Activated T-cell treated with anti-CD3 and anti-CD28 coated beads, Interleukin-2, amount 50 U/mL, for 24 hours (primary cell): Measurements from ENCODE around the gene RAP1GAP.
"Not testable (repeated sequence)": the region's sequence is repeated elsewhere in the genome, so short reads cannot be mapped to it uniquely, and the experiment has no call there.

Experiments
- DNase-seq: peaks from one replicate; pipeline ENCODE4 v3.0.0-alpha.2; 2020
- H3K27ac Mint-ChIP-seq: 2 replicates; pipeline ENCODE4 v1.8.0; 2020; ENCODE audit warnings: mild to moderate bottlenecking, mixed read lengths
- H3K27me3 Mint-ChIP-seq: 2 replicates; pipeline ENCODE4 v1.8.0; 2020; ENCODE audit warnings: mixed read lengths
- H3K36me3 Mint-ChIP-seq: 2 replicates; pipeline ENCODE4 v1.8.0; 2020; ENCODE audit warnings: low read depth, mixed read lengths
- H3K4me1 Mint-ChIP-seq: 2 replicates; pipeline ENCODE4 v1.8.0; 2020; ENCODE audit warnings: low read depth, mixed read lengths
- H3K4me3 Mint-ChIP-seq: 2 replicates; pipeline ENCODE4 v1.8.0; 2020; ENCODE audit warnings: mild to moderate bottlenecking, moderate library complexity, mixed read lengths
- H3K9me3 Mint-ChIP-seq: 2 replicates; pipeline ENCODE4 v1.8.0; 2020; ENCODE audit warnings: mixed read lengths

Gene RAP1GAP

GRCh38 chr1:21634806-21635535 lies 34.2 kb downstream of the RAP1GAP start:
- H3K27ac Mint-ChIP-seq: no peak overlapping the region
- no peaks in the 10 kb centered on the region for H3K36me3 Mint-ChIP-seq
- no peak overlapping the region for H3K4me3 Mint-ChIP-seq
- peaks cover 19% of the 10 kb centered on the region for H3K27me3 Mint-ChIP-seq
- peaks cover 7% of the 10 kb centered on the region for H3K4me1 Mint-ChIP-seq
- DNase-seq: no peak
- H3K9me3 Mint-ChIP-seq: no peaks in the 10 kb centered on the region

- Mint-ChIP-seq H3K4me3 (no peak overlapping the region), H3K9me3 (no peaks in the 10 kb centered on the region), H3K27ac (no peak overlapping the region), H3K36me3 (no peaks in the 10 kb centered on the region), H3K27me3 (peaks cover 23% of the 10 kb centered on the region), H3K4me1 (peaks cover 7% of the 10 kb centered on the region)
- no peak for DNase-seq
These were observed 35.0 kb downstream of the RAP1GAP start for GRCh38 chr1:21633992-21634805.

- no peaks in the 10 kb centered on the region for H3K4me1 Mint-ChIP-seq
- H3K9me3 Mint-ChIP-seq: no peaks in the 10 kb centered on the region
- peaks cover 23% of the 10 kb centered on the region for H3K27me3 Mint-ChIP-seq
- H3K4me3 Mint-ChIP-seq: no peak overlapping the region
- no peak overlapping the region for H3K27ac Mint-ChIP-seq
- no peaks in the 10 kb centered on the region for H3K36me3 Mint-ChIP-seq
- no peak for DNase-seq
These were observed 35.9 kb downstream of the RAP1GAP start for GRCh38 chr1:21633141-21633755.

DNA sequence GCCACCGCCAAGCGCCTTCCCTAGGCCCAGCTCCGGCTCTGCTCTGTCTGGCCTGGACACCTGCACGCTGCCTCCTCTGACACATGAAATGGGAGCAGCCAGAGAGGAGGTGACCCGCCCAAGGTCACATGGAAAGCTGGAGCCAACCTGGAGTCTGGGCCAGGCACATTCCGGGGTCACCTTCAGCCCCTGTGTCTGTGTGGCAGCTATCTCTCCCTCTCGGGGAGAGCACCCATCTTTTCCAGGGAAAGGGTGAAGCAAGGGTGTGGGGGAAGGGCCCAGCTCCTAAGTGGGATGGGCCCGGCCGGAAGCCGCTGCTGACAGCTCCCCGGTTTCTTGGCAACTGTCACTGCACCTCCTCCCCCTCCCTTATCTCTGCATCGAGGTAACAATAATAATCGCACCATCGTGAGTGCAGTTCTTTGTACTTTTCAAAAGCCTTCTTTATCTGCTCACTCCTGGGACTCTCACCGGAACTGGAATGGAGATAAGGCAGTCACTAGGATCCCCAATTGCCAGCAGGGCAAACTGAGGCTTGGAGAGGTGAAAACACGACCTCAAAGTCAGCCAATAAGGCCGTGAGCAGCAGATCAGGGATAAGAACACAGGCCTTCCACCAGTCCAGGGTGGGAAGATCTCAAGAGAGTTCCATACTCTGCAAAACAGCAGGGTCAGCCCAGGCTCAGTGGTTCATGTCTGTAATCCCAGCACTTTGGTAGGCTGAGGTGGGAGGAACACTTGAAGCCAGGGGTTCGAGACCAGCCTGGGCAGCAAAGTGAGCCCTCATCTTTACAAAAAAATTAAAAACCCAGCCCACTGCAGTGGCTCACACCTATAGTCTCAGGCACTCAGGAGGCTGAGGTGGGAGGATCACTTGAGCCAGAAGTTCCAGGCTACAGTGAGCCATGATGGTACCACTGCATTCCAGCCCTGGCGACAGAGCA lies 36.9 kb downstream of the RAP1GAP start:
- H3K9me3 Mint-ChIP-seq: no peaks in the 10 kb centered on the region
- DNase-seq: no peak
- peaks cover 23% of the 10 kb centered on the region for H3K27me3 Mint-ChIP-seq
- H3K27ac Mint-ChIP-seq: no peak overlapping the region
- no peak overlapping the region for H3K4me3 Mint-ChIP-seq
- no peaks in the 10 kb centered on the region for H3K4me1 Mint-ChIP-seq
- no peaks in the 10 kb centered on the region for H3K36me3 Mint-ChIP-seq

GRCh38 chr1:21631590-21631943 lies 37.6 kb downstream of the RAP1GAP start:
- not testable (repeated sequence) for H3K9me3 Mint-ChIP-seq, H3K27ac Mint-ChIP-seq, DNase-seq, H3K4me3 Mint-ChIP-seq, H3K4me1 Mint-ChIP-seq, H3K36me3 Mint-ChIP-seq
- H3K27me3 Mint-ChIP-seq: peaks cover 23% of the 10 kb centered on the region

GRCh38 chr1:21630571-21631343 lies 38.4 kb downstream of the RAP1GAP start:
- no peak for DNase-seq
- no peak overlapping the region for H3K27ac Mint-ChIP-seq

DNA sequence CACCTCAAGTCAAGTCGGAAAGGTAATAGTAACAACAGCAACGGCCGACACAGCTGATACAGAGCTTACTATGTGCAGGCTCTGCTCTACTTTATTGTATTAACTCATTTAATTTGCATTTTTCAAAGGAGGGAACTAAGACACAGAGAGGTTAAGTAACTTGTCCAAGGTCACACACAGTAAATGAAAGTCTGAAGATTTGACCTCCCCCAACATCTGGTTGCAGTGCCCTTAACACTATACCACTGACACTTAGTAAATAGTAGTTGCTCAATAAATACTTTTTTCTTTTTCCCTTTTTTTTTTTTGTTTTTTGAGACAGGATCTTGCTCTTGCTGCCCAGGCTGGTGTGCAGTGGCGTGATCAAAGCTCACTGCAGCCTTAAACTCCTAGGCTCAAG lies 39.2 kb downstream of the RAP1GAP start:
- Mint-ChIP-seq H3K27ac (no peak overlapping the region), H3K36me3 (no peaks in the 10 kb centered on the region), H3K4me3 (no peak overlapping the region), H3K9me3 (no peaks in the 10 kb centered on the region), H3K4me1 (no peaks in the 10 kb centered on the region), H3K27me3 (peaks cover 20% of the 10 kb centered on the region)
- DNase-seq: no peak

More at GRCh38 chr1:21630571-21631343, 38.4 kb downstream of the RAP1GAP start:
- peaks cover 23% of the 10 kb centered on the region for H3K27me3 Mint-ChIP-seq
- no peak overlapping the region for H3K4me3 Mint-ChIP-seq
- H3K4me1 Mint-ChIP-seq: no peaks in the 10 kb centered on the region
- H3K36me3 Mint-ChIP-seq: no peaks in the 10 kb centered on the region
- H3K9me3 Mint-ChIP-seq: no peaks in the 10 kb centered on the region

- H3K4me1 Mint-ChIP-seq: no peaks in the 10 kb centered on the region
- no peak for DNase-seq
- no peak overlapping the region for H3K27ac Mint-ChIP-seq
- no peak overlapping the region for H3K4me3 Mint-ChIP-seq
- H3K9me3 Mint-ChIP-seq: no peaks in the 10 kb centered on the region
- peaks cover 20% of the 10 kb centered on the region for H3K27me3 Mint-ChIP-seq
- H3K36me3 Mint-ChIP-seq: no peaks in the 10 kb centered on the region
These were observed 40.3 kb downstream of the RAP1GAP start for GRCh38 chr1:21628798-21629393.

DNA sequence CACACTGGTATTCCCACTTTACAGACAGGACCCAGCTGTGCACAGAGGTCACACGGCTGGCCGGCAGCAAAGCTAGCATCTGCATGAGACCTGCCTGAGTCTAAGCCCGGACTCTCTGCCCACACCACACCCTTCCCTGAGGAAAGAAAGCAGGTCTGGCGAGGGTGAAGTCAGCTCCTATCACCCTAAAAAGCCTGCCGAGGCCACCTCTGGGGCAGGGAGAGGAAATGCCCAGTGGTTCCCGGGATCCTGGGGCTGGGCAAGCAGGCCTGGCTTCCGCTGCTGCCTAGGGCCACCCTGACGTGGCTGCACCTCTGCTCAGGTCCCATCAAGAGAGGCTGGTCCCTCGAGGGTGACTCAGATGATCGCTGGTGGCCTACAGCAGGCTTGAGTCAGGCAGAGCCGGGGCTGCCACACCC lies 42.2 kb downstream of the RAP1GAP start:
- peaks cover 4% of the 10 kb centered on the region for H3K4me1 Mint-ChIP-seq
- DNase-seq: no peak
- no peak overlapping the region for H3K27ac Mint-ChIP-seq
- peaks cover 30% of the 10 kb centered on the region for H3K27me3 Mint-ChIP-seq
- no peak overlapping the region for H3K4me3 Mint-ChIP-seq
- no peaks in the 10 kb centered on the region for H3K36me3 Mint-ChIP-seq
- H3K9me3 Mint-ChIP-seq: no peaks in the 10 kb centered on the region

- no peak for DNase-seq
- Mint-ChIP-seq H3K4me3 (no peak overlapping the region), H3K9me3 (no peaks in the 10 kb centered on the region), H3K36me3 (no peaks in the 10 kb centered on the region), H3K4me1 (peaks cover 7% of the 10 kb centered on the region), H3K27ac (no peak overlapping the region), H3K27me3 (peaks cover 36% of the 10 kb centered on the region)
These were observed 43.6 kb downstream of the RAP1GAP start for GRCh38 chr1:21625390-21626190.

DNA sequence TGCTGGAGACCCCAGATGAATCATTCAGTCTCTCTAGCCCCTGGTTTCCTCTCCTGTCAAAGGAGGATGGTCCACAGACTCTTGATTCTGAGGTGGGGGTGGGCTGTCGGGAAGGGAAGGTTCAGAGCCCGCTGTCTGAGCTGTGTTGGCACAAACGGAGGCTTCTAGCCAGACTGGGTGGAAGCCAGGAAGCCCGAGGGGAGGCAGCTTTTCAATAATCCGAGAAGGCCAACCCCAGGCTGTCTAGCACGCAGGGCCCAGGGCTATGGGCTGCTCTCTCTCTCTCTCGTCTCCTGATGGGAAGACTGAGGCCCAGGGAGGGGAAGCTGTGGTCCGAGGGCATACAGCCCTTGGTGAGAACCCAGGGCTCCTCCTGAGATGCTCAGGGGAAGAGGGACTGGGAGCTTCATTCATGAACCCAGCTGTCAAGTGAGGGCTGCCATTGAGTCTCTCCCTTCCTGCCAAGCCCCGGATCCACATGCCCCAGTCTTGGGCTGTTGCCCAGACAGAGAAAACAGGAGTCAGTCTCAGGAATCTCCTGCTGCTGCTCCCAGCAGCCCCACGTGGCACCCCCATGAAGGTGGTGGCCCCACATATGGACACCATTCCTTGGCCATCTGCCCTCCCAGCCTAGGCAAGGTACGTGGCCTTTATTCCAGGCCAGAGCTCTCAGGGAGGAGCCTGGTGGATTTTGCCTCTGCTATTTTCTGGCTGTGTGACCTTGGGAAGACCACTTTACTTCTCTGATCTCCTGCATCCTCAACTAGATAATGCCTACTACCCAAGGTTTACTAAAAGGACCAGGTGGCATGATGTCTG lies 44.4 kb downstream of the RAP1GAP start:
- Mint-ChIP-seq H3K27me3 (peaks cover 35% of the 10 kb centered on the region), H3K4me3 (no peak overlapping the region), H3K36me3 (no peaks in the 10 kb centered on the region), H3K9me3 (no peaks in the 10 kb centered on the region), H3K4me1 (peaks cover 7% of the 10 kb centered on the region), H3K27ac (no peak overlapping the region)
- no peak for DNase-seq

DNA sequence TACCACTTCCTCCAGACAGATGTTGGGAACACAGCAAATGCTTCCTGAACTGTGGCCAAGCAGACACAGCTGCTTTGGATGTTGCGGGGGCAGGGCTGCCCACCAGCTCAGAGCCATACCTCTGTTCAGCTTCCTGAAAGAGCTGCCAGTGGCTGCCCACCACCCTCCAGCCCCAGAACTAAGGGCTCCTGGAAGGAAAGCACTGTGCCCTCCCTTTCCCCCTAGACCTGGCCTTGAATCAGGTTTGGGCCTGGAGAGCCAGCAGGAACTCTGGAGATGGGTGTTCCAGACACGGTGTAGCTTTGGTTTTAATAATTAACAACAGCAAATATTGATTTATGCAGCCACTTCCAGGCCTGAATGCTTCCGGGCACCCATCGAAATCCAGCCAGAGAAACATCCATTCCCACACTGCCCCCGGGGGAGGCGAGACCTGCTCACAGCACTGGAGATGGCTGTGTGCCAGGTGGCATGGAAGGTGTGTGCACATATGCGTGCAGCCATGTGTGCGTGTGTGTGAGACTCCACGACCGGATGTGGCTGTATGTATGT lies 45.7 kb downstream of the RAP1GAP start:
- no peak for DNase-seq
- Mint-ChIP-seq H3K9me3 (no peaks in the 10 kb centered on the region), H3K4me1 (peaks cover 7% of the 10 kb centered on the region), H3K36me3 (no peaks in the 10 kb centered on the region), H3K4me3 (no peak overlapping the region), H3K27ac (no peak overlapping the region), H3K27me3 (peaks cover 40% of the 10 kb centered on the region)
